NCI-H1417 (cell line): Measurements from ENCODE around the gene FLNC.
A peak's percentile ranks its signal among the peaks of the same experiment; 100 is the strongest.

ENCODE experiments used
- DNase-seq, 3 experiments: peaks; one replicate each; lab custom pipeline; 2025; lab: John Stamatoyannopoulos, UW

Gene FLNC

DNA sequence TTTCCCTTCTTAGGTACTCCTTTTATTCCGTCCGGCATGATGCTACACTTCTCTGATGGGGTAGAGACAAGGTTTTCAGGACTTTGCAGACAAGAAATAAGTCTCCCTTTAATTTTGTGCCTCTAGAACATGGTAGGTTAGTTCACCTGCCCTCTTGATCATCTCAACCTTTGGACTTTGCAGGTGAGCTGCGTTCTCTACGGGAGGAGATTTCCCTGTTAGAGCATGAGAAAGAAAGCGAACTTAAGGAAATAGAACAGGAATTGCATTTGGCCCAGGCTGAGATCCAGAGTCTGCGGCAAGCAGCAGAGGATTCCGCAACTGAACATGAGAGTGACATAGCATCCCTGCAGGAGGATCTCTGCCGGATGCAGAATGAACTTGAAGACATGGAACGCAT is 29.2 kb upstream of the FLNC start:
- DNase-seq: no peak

DNA sequence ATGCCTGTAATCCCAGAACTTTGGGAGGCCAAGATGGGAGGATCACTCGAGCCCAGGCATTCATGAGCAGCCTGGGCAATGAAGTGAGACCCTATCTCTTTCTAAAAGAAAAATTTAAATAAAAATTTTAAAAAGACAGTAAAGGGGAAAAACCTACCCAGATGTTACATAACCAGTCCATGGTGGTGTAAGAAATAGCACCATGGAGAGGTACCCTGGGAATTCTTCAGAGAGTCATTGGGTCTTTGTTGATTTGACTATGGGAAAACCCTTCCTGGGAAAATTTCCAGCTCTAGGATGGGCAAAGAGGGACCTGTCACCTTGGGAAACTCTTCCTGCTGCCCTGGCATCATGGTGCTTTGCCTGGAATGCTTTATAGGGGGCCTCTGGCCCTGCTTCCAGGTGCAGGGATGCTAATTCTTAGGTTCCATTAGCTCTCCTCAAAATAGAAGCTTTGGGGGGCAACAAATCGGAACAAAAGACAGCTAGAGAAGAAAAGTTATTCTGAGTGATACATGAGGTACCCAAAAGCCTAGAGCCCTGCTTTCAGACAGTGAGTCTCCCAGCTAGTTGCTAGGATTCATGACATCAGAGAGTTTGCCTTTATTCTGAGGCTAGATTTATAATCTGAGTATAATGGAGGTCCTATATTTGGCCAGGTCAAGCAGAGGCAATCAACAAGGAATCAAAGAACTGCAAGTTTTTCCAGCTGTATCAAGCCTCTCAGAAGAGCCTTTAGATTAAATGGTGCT is 28.4 kb upstream of the FLNC start:
- DNase-seq: no peak

DNA sequence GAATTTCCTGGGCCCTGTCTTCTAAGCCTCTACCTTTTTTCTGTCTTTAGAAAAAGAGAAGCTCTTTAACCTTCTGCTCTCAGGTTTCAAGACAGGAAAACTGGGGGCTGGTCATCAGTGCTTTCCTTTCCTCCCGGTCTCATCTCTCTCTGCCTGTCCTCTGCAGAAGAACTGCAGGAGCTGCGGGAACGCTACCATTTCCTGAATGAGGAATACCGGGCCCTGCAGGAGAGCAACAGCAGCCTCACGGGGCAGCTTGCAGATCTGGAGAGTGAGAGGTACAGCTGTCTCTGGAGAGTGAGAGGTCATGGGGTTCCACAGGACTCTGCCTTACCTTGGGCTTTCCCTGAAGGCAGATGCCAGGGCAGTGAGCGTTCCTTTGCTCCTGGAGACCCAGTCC is 25.7 kb upstream of the FLNC start:
- no peak for DNase-seq

DNA sequence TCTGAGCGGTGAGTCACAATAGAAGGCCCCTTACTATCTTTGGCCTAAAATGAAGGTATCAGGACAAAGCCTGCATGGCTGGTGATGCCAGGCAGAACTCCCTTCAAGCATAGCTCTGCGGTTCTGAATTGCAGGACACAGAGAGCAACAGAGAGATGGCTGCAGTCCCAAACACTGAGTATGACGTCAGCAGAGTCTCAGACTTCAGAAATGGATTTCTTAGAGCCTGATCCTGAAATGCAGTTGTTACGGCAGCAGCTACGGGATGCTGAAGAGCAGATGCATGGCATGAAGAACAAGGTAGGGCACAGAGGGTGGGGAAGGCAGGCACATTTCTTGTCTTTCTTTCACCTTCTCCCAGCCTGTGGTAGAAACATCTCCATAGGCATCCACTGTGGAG is 25.0 kb upstream of the FLNC start:
- DNase-seq: no peak

DNA sequence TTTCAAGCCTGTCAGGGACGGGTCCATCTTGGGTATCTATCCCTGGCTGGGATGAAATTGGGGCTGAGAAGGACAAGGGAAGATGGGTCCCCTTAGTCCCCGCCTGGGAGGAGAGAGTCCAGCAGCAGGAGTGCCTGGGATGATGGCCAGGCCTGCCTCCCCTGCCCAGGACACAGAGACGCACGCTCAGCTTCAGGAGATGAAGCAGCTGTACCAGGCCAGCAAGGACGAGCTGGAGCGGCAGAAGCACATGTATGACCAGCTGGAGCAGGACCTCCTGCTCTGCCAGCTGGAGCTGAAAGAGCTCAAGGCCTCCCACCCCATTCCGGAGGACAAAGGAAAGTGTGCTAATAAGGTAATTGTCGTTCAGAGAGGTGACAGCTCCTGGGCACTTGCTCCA is 23.0 kb upstream of the FLNC start:
- DNase-seq: peak in 1 of 3 experiments; percentile 56

DNA sequence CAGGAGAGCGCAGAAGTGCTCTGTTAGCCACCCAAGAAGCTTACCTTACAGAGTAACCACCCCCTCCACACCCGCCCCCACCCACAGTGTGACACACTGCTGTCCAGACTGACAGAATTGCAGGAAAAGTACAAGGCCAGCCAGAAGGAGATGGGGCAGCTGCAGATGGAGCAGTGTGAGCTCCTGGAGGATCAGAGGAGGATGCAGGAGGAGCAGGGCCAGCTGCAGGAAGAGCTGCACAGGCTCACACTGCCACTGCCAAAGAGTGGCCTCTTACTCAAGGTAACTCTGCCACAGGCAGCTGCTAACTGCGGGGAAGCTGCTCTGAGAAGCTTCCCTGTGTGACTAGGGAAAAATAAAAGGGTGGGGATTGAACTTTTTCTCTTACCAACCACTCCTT is 20.8 kb upstream of the FLNC start:
- no peak for DNase-seq

DNA sequence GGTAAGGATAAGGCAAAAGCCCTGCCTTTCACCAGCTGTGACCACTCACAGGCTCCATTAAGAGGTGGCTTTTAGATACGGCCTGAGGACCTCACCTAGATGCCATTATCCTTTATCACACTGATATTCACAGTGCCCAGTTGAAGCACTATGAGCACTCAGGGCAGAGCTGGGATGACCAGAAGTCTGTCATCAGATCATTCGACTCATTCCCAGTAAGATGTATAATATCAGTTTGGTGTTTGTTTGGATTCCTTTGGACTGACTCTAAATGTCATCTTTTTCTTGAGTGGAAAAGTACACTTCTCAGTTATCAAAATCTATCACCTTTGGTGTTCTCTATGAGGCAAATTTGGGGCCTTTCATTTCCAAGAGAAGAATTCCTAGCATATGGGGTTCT is 19.7 kb upstream of the FLNC start:
- no peak for DNase-seq

DNA sequence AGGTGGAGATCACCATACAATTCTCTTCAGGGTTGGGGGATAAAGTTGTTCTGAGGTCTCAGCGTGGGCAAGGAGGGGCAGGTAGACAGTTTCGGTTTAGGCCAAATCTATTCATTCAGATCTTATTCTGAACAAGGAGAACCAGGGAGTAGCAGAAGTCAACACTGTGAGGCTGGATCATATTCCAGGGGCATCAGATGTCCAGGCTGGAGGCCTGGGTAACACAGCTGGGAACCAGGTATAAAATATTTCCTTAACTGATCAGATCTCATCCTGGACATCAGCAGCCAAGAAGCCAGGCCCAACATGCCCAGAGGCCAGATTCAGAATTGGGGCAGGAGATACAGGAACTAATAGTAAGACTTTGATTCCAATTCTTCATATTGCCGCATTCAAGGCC is 19.2 kb upstream of the FLNC start:
- DNase-seq: no peak

DNA sequence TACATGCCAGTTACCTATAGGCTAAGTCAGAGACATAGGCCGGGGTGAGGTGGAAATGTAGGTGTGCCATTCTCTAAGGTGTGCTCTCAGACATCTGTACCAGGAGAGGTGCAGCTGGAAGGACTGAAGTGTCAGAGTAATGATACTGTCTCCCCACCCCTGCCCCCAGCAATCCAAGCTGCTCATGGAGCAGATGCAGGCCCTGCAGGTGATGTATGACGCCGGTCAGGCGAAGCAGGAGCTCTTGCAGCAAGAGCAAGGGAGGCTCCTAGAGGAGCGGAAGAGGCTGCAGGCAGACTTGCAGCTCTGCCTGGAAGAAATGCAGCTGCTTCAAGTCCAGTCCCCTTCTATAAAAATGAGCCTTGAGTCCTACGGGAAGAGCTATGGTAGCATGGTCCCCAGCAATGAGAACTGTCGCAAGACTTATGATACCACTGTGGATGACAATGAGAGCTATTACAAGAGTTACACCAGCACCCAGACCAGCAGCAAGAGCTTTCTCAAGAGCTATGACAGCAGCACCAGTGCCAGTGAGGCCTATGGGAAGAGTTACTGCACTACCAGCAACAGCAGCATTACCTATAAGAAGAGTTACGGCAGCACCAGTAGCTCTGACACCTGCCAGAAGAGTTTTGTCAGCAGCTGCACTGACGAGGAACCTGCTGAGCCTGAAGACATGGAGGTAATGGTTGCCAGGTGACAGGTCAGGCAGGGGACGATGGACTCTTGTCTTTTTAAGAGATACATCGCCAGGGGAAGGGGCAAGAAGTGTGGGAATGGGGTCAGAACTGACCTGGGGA is 18.4 kb upstream of the FLNC start:
- DNase-seq: peak; percentile 31 to 98 (median 96)

DNA sequence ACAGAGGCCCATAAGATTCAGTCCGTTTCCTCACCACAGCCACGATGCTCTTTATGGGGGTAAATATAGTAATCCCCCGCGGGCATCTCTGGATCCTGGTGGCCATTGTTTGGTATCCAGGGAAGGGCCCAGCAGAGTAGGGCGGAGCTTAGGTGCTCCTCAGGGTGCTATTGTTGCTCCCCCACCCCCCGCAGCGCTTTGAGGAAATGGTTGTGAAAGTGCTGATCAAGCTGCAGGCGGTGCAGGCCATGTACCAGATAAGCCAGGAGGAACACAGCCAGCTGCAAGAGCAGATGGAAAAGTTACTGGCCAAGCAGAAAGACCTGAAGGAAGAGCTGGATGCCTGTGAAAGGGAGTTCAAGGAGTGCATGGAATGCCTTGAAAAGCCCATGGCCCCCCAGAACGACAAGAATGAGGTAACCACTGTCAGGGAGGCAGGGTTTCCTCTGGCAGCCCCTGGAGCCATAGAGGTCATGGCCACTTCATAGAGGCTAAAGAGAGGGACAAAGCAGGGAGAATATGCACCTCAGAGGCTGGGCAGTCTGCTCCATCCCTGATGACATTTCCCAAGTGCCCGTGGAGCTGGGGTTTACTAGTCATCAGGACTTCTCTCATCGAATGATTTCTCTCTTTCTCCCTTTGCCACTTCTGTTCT is 17.6 kb upstream of the FLNC start:
- DNase-seq: peak; percentile 19 to 99 (median 98)

DNA sequence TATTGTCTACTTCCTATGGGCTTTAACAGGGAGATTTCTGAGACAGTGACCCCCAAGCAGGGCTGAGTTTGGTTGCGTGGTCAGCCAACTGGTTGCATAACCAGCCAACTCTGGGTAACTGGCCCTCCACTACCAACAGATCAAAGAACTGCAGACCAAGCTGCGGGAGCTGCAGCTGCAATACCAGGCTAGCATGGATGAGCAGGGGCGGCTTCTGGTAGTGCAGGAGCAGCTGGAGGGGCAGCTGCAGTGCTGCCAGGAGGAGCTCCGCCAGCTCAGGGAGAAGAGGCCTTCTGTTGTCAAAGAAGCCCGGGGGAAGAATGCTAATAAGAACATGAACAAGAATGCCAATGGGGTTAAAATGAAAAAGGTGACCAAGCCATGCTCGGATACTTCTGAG is 15.7 kb upstream of the FLNC start:
- no peak for DNase-seq

DNA sequence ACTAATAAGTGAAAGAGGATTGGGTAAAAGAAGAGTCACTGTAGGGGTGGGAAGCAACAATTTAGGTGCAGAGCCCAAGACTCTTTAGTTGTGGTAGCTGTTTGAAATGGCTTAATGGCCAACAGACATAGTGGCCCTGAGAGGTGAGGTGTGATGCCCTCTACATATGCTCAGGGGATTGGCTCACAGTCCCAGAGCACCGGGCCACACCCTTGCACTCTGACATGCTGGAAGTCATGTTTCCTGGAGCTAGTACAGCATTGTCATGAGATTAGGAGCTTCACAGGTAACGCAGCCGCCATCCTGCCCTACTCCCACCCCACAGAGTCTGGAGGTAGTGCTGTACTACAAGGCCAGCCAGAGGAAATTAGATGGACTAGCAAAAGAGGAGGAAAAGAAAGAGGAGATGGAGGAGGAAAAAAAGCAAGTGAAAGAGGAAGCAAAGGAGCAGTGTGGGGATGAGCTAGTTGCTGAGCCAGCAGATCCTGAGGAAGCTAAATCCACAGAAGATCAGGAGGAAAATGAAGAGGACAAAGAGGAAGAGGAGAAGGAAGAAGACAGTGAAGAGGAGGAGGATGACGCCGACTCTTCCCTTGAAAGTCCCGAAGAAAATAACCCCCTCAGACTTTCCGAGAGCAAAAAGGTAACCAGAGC is 14.8 kb upstream of the FLNC start:
- DNase-seq: no peak

DNA sequence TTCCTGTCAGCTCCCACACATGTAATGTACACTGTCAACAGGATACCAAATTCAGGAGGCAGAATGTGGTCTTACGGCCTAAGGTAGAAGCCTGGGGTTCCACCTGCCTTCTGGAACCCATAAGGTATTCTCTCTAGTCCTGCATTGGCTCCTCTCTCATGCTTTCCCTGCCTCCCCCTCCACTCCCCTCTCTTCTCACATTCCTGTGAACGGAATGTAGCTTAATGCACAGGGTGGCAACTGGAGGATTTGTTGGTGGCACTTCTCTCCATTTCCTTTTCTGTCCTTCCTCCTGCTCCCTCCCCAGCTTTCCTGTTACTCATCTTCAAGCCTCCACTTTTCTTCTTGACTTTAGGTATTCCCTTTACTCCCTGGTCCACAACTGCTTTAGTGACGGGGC is 11.5 kb upstream of the FLNC start:
- no peak for DNase-seq

DNA sequence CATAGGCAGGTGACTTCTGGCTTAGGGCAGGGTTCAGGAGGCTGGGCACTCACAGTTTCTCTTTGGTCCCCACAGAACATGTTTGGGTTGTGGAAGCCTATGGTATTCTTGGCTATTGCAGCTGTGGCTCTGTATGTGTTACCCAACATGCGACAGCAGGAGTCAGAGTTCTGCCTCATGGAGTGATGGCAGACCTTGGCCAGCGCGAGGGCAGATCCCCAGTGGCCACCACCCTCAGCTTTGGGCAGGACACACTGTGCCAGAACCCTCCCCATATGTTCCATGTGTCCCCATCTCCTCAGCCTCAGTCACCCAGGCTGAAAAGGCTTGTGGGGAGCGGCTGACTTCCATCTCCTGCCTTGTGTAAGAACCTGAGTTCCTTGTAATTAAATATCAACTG is 8.5 kb upstream of the FLNC start:
- DNase-seq: no peak

DNA sequence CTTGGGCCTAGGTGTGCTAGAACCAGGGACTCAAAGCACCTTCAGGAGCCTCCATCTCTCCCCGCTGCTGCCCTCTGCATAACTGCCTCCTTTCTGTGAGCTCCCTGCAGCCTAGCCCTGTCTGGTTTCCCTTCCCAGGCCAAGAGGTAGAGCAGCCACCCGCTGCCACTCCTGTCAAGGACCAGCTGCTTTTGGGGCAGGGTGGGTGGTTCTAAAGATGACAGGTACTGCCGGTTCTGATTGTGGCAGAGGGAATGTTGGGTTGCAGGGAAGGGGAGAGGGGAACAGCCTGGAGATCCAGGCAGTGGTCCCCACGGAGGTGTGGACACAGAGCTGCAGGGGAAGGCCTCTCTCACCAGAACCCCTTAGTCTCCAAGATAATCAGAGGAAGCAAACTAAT is 3.7 kb upstream of the FLNC start:
- DNase-seq: no peak

DNA sequence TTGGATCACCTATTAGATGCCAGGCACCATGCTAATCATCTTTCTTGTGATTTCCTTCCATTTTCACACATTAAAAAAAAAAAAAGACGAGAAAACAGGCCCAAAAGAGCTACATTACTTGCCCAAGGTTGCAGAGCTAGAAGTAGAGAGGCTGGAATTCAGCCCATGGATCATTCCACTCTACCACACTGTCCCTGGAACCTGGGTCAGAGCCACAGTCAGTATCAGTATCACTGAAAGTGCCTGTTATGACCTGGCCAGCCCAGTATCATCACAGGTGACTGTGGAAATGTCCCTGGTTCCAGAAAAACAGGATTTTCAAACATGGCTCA is 3.3 kb upstream of the FLNC start:
- no peak for DNase-seq

DNA sequence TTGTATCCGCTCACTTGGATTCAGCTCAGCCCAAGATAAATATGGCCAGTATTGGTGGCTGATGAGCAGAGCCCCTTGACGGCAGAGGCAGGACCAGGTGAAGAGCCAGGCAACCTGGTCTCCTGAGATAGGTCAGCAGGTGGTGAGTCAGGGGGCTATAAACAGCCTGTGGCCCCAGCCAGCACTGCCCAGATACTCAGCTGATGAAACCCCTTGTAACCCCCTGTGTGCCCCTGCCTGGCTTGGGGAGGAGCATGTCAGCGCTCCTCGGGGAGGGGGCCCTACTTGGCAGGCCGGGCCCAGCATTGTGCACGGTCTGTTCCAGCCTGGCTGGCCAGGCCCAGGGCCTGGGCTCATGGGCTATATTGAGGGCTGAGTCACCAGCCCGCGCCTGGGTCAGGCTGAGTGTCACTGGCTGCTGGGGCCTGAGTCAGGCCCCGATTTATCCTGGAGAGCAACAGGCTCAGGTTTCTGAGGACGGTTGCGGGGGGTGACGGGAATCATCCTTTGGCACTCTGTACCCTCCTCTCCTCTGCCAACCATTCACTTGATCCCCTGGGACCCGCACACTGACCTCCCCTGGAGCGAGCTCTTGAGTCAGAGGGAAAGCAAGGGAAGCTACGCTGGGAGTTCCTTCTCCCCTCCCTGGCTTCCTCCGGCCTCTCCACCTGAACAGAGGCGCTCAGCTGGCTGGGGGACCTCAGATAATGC is 2.8 kb upstream of the FLNC start:
- no peak for DNase-seq

DNA sequence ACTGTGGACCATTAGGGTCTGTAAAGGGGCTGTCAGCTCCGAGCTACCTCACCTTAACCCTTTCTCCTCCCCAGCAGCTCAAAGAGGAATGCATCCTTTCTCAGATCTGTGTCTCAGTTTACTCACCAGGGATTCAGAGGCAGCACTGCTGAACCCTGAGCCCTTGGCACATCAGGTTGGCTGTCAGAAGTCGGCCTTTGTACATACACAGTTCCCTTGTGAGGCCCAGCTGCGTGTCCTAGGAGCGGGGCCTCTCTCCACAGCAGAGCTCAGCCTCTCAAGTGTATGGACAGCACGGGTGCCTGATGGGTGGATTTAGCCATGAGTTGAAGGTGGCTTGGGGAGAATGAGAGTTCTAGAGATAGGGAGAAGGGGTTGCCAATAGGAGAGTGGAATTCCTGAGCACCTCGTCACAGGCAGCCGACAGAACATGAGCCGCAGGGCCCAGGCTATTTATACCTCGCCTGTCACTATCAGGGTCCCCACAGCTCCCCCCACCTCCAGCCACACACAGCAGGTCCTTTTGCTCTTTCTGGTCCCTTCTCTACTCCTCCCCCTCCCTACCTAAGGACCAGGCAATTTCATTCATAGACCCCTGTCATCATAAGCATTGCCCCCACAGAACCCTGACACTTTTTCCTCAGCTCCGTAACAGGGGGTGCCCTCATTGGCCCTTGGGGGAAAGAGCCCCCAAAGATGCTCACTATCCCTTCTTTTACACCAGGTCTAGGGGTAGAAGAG is 2.1 kb upstream of the FLNC start:
- no peak for DNase-seq

DNA sequence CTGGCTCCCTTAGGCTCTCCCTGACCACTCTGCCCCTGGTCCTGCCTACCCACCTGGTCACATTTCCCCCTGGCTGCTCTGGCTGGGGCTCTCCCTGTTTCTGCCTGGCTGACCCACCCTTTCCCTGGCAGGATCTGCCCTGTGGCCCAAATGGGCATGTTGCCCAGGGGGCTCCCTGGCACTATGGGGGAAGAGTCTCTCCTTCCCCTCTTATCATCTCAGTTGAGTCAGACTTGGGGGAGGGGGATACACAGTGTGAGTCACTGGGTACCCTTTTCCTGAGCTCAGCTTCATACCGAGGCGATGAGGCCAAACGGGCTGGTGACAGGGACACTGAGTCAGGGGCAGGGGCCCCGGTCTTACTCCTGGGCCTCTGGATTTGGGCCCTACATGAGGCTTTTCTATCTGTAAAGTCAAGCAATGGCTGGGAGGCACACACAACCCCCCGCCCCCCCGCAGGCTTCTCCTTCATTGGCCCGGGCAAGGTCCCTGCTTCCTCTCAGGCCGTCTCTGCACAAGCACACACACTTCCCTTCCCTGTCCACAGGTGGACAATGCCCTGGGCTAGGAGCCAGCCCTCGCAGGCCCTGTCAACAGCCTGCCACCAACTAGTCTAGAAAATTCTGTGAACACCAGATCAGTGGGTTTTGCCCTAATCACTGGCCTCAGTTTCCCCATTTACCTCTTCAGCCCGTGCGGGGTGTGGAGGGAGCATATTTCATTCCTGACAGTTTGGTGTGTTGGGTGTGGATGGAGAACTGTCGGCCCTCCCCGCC is 627 bp upstream of the FLNC start:
- no peak for DNase-seq

DNA sequence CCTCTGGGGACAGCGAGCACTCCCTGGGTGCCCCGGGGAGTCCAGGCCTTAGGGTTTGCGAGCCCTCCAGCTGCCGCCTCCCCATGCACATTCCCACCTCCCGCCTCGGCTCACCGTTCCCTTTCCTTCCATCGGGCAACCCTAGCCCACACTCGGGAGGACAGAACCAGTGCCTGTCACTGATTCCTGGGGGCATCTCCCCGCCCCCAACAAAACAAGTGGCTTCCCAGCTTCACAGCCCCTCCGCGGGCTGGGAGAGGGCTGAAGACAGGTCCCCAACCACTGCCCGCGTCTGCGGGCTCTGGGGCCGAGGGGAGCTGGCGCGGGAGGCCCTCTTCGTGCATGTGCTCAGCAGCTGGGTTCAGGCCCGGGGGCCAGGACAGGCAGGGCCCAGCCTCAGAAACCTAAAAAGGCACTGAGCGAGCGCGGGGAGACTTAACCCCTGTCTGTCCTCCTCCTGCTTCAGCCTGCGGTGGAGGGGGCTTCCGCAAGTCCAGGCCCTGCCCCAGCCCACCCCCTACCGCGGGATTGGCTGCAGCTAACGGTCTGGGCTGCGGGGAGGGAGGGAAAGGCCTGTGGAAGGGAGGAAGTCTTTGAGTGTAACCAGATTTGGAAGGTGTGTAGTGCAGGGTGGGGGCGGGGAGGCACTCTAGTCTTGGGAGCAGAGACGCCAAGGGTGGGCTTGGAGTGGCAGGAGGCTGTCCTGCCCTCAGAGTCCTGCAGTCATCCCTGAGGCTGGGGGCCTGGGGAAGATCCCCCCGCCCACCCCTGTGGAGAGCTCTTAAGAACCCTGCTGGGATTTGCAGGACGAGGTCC is 1.2 kb downstream of the FLNC start:
- peak in 1 of 3 experiments; percentile 26 for DNase-seq
